DOHH2 (cell line): ENCODE measurements around the gene PHC2.

ENCODE experiments used
- H3F3A ChIP-seq: fragments of 200-600 bp; sonication (generic), shearing (Covaris generic); 2 replicates; pipeline ENCODE4 v1.6.0; 2016; ENCODE audit warnings: antibody characterized with exemption, mild to moderate bottlenecking; ENCODE audit not compliant: control insufficient read depth, insufficient read depth
- H3K27ac ChIP-seq: fragments of 200-600 bp; sonication (generic); 2 replicates; pipeline ENCODE4 v1.5.1; 2014; ENCODE audit warnings: low read depth, mild to moderate bottlenecking, low read length, moderate library complexity
- H3K27me3 ChIP-seq: fragments of 200-600 bp; sonication (generic); 2 replicates; pipeline ENCODE4 v1.6.1; 2014; ENCODE audit warnings: mild to moderate bottlenecking, low read length, mixed read lengths; ENCODE audit not compliant: control insufficient read depth
- H3K36me3 ChIP-seq: fragments of 200-600 bp; sonication (generic); 2 replicates; pipeline ENCODE4 v1.6.1; 2014; ENCODE audit warnings: mild to moderate bottlenecking, low read length, moderate library complexity, mixed read lengths; ENCODE audit not compliant: control insufficient read depth
- H3K4me1 ChIP-seq: fragments of 200-600 bp; sonication (generic); 2 replicates; pipeline ENCODE4 v1.6.1; 2014; ENCODE audit warnings: mild to moderate bottlenecking, low read length, mixed read lengths; ENCODE audit not compliant: control insufficient read depth
- H3K4me2 ChIP-seq: fragments of 200-600 bp; sonication (generic); 2 replicates; pipeline ENCODE4 v1.6.0; 2014; ENCODE audit warnings: mild to moderate bottlenecking, low read length, moderate library complexity
- H3K4me3 ChIP-seq: fragments of 200-600 bp; sonication (generic); 2 replicates; pipeline ENCODE4 v1.5.1; 2014; ENCODE audit warnings: mild to moderate bottlenecking, low read length, mixed read lengths
- H3K79me2 ChIP-seq: fragments of 200-600 bp; sonication (generic); 2 replicates; pipeline ENCODE4 v1.6.1; 2014; ENCODE audit warnings: mild to moderate bottlenecking, low read length, mixed read lengths; ENCODE audit not compliant: control insufficient read depth
- H3K9me2 ChIP-seq: fragments of 200-600 bp; sonication (generic); replicated peaks from 2 replicates; pipeline ENCODE4 v1.6.1; 2014; ENCODE audit warnings: mild to moderate bottlenecking, low read length, mixed read lengths; ENCODE audit not compliant: control insufficient read depth
- H3K9me3 ChIP-seq: fragments of 200-600 bp; sonication (generic); 2 replicates; pipeline ENCODE4 v1.6.1; 2014; ENCODE audit warnings: antibody characterized with exemption, low read length, mixed read lengths; ENCODE audit not compliant: control insufficient read depth, insufficient read depth
- H4K20me1 ChIP-seq: fragments of 200-600 bp; sonication (generic); 2 replicates; pipeline ENCODE4 v1.6.0; 2014; ENCODE audit warnings: low read depth, mild to moderate bottlenecking, antibody characterized with exemption, low read length, moderate library complexity; ENCODE audit not compliant: control insufficient read depth, insufficient read depth
- CTCF ChIP-seq: fragments of 200-600 bp; sonication (generic); IDR thresholded peaks from one replicate; pipeline ENCODE4 v1.5.1; 2014; ENCODE audit warnings: antibody characterized with exemption, mild to moderate bottlenecking, low read depth, low read length; ENCODE audit not compliant: poor library complexity, severe bottlenecking
- EZH2phosphoT487 ChIP-seq: fragments of 200-600 bp; sonication (generic); IDR thresholded peaks from 2 replicates; pipeline ENCODE4 v1.6.1; 2017; ENCODE audit warnings: borderline replicate concordance, mild to moderate bottlenecking, antibody characterized with exemption, low read length, moderate library complexity, mixed read lengths

The PHC2 gene

GRCh38 chr1:33346533-33346926 lies 84.4 kb downstream of the PHC2 start:
- H3K4me1 ChIP-seq, result peaks cover 82% of the 10 kb centered on the region
- H3K36me3 ChIP-seq, result peaks cover 55% of the 10 kb centered on the region
- TF ChIP-seq CTCF, result no peak
- TF ChIP-seq EZH2phosphoT487, result no peak
- no peaks in the 10 kb centered on the region; the same call in 1 of the 2 replicates for H3F3A ChIP-seq
- H3K9me3 ChIP-seq, result no peaks in the 10 kb centered on the region
- H3K4me3 ChIP-seq, result peak overlapping the region; percentile 89
- no peaks in the 10 kb centered on the region for H3K9me2 ChIP-seq
- peak overlapping the region; percentile 87 for H3K4me2 ChIP-seq
- no peaks in the 10 kb centered on the region for H3K27me3 ChIP-seq
- peaks cover 16% of the 10 kb centered on the region for H4K20me1 ChIP-seq
- no peak overlapping the region for H3K27ac ChIP-seq
- H3K79me2 ChIP-seq, result peaks cover 77% of the 10 kb centered on the region

GRCh38 chr1:33344896-33345560 lies 85.9 kb downstream of the PHC2 start:
- peak overlapping the region; percentile 89 for H3K4me3 ChIP-seq
- peak overlapping the region; percentile 17 for H3K27ac ChIP-seq
- H3K27me3 ChIP-seq, result no peaks in the 10 kb centered on the region
- no peaks in the 10 kb centered on the region for H3K9me3 ChIP-seq
- peaks cover 29% of the 10 kb centered on the region for H4K20me1 ChIP-seq
- no peak for TF ChIP-seq EZH2phosphoT487
- TF ChIP-seq CTCF, result no peak
- peak overlapping the region; percentile 87 for H3K4me2 ChIP-seq
- H3K9me2 ChIP-seq, result no peaks in the 10 kb centered on the region
- H3K79me2 ChIP-seq, result peaks cover 92% of the 10 kb centered on the region
- peaks cover 67% of the 10 kb centered on the region for H3K36me3 ChIP-seq
- peaks cover 85% of the 10 kb centered on the region for H3K4me1 ChIP-seq
- no peaks in the 10 kb centered on the region for H3F3A ChIP-seq

DNA sequence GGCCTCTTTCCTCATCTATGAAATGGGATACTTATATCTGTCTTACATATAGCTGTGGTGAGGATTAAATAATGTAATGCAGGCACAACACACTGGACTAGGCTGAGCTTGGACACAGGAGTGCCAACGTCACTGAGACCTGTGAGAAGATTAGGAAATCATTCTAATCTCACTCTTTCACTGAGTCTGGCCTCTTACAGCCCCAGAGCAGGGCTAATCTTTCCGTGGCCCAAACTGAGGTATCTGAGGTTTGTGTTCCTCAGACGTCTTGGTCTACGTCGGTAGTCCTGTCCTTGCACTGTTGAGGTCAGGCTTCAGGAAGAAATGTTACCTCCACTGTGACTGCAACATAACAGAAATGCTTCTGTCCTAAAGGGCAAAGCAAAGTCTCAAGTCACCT lies 87.4 kb downstream of the PHC2 start:
- Histone ChIP-seq H3K4me1 (peaks cover 96% of the 10 kb centered on the region), H3K27me3 (no peaks in the 10 kb centered on the region), H3K9me2 (no peaks in the 10 kb centered on the region), H4K20me1 (peaks cover 37% of the 10 kb centered on the region), H3K27ac (peak overlapping the region; percentile 2; the same call in 1 of the 2 replicates), H3K36me3 (peaks cover 65% of the 10 kb centered on the region), H3K9me3 (no peaks in the 10 kb centered on the region), H3K79me2 (peaks cover 98% of the 10 kb centered on the region), H3F3A (no peaks in the 10 kb centered on the region), H3K4me3 (no peak overlapping the region), H3K4me2 (0 out of 2 replicates have a peak overlapping the region, but pooled peaks have one; percentile 10)
- TF ChIP-seq CTCF, result no peak
- no peak for TF ChIP-seq EZH2phosphoT487
